HS-27A (cell line): ENCODE measurements around the gene SLC22A23.

Source experiments
- DNase-seq: peaks from one replicate; pipeline ENCODE4 v3.0.0-alpha.2; 2012; ENCODE audit warnings: low read depth, missing footprints

Gene SLC22A23

DNA sequence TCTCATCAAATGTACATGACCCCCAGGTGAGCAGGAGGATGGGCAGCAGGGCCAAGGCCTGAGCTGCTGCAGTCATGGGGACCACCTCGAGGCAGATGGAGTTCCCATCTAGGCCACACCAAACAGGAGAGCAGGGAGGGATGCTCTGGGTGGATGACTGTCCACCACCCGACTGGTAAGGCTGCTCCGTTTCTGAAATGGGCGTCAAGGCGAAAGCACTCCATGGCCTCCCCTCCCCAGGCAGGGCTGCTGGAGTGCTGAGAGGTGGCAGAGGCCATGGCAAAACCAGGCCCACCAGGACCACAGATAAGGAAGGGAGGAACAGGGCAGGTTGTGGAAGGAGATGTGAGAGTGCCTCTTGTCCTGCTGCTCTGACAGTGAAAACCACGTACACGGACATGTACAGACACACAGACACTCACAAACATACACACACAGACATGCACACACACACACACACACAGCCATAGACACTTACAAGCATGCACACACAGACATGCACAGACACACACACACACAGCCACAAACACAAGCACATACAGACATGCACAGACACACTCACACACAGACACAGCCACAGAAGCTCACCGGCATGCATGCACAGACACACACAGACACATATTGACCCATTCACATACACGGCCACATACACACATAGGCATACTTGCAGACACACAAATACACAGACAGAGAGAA, 104.9 kb downstream of the SLC22A23 start:
- no peak for DNase-seq

DNA sequence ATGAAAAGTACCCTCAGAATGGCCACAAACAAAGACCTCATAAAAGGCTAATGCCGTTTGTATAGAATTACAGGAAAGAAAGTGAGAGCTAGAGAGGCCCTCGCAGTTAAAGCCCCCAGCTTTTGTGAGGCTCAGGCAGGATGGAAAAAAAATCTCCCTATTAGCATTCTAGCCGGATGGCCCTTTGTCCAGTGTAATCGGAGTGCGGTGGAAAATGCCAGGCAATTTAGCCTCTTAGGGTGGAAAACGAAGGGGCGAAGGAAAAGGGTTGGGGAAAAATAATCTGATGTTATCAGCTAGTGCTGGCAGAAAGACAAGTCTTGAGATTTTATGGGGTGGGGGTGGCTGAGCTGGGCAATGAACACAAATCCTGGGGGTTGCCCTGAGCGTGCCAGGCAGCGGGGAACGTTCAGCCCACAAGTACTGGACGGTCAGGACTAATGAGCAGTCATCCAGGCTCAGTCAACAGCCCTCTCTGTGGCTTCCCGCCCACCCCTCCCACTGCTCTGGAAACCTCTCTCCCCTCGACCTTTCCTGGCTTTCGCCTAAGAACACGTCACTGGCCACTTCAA, 105.7 kb downstream of the SLC22A23 start:
- DNase-seq: no peak

DNA sequence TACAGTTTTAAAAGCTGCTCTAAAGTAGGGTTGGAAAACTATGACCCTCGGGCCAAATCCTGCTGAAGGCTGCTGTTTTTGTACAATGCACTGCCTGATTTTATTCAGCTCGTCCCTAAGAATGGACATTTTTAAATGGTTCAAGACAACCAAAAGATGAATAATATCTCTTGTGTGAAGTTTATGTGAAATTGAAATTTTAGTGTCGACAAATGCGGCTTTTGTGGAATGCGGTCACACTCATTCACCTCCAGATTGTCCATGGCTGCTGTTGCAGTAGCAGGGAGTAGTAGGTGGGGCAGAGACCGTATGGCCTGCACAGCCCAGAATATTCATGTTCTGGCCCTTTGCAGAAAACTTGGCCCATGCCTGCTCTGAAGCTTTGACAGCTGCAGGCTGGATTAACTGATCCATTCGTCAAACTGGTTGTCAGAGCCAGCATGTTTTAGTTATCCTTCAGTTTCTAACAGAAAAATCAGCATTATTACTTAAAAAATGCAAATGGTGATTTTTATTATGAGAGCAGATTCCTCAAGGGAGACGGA, 106.5 kb downstream of the SLC22A23 start:
- DNase-seq: no peak

DNA sequence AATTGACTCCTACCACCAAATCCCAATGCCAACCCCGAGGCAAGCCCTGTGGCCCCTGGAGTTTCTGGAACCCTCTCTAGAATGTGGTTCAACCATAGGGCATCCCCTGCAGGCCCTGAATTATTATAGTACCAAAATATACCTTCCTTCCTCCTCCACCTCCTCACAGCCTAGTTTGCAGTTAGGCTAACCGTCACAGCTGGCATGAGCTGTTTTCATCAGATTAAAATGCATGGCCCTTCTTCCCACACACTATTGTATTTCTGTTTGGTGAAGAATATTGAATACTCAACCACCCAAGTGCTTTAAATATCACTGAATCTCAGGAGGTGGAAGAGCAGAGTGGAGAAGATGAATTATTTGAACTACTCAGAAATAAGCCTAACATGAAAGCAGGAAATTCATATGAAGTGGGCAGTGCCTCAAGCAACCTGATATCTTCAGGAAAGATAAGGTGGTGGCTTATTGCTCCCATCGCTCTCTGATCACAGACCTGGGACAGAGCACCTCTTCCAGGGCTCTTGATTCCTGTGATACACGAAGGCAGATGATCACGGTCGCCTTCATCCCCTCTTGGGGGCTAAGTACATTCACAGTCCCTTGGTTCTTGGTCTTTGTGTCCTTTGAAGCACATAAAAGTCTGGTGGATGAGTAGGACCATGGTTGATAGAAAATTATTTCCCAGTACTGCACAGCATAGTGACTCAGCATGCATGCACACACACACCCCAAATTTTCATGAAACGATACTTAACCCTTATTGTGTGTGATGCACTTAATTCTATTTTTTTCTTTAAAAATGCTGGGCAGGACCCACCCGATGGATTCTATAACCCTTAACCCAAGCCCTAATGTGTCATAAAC, 107.2 kb downstream of the SLC22A23 start:
- DNase-seq: no peak

DNA sequence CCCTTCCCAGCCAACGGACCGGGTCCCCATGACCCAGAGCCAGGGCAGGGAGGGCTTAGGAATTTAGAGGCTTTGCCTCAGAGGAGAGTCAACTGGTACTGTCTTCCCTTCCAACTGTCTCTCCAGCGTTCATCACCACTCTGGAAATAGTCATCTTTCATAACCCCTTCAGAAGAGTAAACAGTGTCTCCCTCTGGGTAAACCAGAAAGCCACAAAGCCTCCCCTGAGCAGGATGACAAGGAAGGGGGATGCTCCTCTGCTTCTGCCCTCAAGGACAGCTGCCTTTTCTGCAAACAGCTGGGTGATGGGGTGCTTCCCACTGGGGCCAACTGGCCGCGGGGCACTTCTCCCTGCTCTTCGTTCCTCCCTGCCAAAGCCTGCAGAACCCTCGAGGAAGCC, 108.0 kb downstream of the SLC22A23 start:
- no peak for DNase-seq

DNA sequence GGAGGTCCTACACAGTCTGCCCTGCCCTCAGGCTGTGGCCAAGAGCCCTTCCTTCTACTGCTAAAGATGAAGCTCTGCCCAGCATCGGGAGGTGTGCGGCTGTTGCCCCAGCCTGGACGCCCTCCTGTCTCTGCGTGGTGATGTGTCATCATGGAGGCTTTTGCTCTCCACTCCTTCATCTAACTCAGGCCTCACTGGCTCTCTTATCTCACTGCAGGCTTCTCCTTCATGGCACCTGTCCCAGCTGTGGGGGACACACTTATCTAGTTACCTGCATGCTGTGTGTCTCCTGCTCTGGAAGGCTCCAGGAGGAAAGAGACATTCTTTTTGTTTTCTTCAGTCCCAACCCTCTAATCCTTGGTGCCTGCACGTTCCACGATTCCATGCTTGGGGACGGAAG, 109.0 kb downstream of the SLC22A23 start:
- no peak for DNase-seq

DNA sequence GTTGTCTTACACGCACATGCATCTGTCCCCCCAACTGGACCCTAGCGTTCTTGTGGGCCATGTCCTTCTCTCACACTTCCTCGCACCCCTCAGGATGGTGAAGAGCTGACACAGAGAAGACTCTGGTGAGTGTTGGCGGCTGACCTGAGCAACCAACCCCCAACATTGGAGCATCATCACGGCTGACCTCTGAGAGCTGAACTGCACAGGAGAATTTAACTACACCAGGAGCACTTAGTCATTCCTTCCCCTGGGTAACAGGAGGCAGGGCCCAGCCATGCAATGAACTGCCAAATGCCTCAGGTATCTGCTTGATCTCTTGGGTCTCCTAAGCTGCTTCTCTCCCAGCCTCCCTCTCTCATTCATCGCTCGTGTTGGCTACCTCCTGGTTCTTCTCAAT, 109.6 kb downstream of the SLC22A23 start:
- DNase-seq: no peak

DNA sequence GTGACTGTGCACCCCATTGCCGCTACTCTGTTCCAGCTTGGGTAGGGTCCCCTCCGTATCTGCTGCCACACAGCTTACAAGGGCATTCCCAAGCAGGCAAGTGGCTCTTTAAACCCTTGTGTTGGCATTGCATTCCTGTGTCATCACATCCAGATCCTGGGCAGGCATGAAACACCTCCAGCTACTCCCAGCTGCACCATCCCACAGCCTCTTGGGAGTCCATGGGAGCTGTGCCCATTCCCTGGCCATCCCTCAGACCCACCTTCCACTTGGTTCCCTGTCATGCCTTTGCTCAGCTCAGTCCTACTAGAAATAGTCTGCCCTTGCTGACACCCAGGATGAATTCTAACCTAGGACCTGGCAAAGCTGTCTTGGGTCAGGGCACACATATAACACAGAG, 110.4 kb downstream of the SLC22A23 start:
- no peak for DNase-seq

DNA sequence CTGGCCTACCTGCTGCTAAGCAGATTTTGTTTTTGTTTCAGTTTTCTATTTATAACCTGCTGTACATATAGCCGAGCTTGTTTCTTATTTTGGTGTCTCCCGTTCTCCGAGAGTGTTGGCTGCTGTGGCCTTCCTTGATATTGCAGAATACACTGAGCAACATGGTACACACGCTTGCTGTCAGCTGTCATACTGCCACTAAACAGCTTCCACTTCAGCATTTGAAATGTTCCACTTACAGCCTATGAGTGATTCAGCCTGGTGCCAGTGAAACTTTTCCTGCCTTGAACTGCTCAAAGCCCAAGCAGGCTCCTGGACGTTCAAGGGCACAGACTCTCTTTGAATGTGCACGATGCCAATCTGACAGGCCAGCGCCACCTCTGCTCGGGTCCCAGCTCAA, 111.0 kb downstream of the SLC22A23 start:
- no peak for DNase-seq

DNA sequence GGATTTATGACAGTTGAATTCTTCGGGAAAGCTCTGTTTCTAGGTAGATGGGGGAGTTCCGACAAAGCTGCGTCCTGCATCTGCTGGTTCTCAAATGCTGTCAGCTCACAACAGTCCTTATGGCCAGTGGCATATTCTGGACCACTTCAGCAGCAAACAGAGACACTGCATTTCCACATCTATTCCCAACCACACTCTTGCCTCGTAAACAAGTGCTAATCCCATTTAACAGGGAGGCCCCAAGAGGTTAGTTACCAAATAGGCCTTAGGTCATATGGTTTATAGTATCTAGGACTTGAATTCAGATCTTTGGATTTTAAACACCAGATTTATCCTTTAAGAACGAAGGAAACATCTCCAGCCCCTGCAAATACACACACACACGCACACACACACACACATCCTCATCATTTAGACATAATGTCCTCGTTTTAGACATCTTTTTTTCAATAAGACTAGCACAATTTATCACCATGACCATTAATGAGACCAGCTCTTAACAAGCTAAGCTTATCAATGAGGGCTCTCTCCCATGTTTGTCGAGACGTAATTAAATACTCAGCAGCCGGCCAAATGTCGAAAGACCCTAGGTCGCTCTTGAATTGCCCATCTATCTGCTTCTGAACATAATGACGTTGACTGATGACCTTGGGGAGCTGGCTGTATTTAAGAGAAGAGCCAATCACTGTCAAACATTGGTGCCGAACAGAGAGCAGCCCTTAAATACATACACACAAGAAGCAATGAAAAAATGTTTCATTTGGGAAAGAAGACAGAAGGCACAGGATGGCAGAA, 113.6 kb downstream of the SLC22A23 start:
- no peak for DNase-seq

DNA sequence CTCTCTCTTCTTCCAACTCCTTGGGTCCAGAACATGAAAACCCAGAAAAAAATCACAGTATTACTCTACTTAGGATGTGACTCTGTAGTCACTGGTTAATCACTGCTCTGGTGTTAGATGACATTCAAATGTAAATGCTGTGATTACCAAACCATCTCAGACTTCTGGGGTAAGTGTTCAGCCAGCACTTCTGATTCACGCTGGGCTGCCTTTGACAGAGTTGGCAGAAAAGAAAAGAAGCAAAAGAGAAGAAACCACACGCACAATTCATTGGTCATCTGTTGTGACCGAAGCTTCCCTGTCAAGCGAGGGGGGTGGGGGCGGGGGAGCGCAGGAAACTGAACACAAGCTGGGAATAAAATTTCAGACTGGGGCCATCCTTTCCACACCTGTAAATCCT, 115.4 kb downstream of the SLC22A23 start:
- DNase-seq: no peak

DNA sequence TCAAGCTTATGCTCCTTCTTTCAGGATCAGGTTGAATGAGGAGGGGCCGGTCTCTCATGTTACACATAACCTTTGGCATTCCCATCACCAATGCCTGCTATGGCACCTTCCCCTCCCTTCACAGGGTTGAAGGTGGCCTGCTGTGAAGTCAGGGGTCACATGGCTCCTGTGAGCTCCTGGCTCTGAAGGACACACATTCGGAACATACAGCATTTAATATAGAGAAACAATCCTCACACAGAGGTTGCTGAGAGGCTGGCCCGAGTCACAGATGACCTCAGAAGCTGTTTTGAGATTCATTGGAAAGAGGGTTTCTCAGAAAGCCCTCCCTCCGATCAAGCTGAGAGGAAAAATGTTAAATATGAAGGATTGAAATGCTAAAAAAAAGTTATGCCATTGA, 116.0 kb downstream of the SLC22A23 start:
- DNase-seq: no peak

DNA sequence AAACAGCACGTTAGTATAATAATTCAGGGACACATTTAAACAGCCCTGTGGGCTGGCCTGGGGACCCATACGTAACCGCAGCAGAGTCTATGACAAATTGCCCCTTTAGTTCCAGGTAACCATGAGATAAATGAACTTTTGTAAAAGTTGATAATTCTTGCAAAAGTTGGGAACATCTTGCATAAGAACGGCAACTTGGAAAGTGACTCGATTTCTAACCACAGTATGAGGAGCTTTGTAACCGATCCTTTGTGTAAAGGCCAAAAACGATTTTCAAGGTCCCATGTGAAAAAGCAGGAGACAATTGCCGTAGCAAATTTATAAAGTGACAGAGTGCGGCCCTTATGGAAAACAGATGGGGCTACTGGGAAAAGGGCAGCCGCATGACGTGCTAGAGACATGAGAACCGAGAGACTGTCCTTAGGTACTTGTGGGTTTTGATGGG, 116.5 kb downstream of the SLC22A23 start:
- no peak for DNase-seq

DNA sequence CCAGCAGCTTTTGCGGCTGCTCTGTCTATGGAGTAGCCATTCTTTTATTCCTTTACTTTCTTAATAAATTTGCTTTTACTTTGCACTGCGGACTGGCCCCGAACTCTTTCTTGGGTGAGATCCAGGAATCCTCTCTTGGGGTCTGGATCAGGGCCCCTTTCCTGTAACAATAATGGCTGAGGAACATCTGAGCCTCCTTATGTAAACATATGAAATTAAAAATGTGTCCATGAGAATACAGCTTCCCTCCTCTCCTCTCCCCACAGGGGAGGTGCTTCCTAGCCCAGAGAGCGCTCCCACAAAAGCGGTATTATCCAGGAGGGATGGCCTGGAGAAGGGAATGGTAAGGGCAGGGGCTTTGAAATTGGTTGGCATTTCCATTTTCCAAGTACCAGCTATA, 117.0 kb downstream of the SLC22A23 start:
- no peak for DNase-seq

DNA sequence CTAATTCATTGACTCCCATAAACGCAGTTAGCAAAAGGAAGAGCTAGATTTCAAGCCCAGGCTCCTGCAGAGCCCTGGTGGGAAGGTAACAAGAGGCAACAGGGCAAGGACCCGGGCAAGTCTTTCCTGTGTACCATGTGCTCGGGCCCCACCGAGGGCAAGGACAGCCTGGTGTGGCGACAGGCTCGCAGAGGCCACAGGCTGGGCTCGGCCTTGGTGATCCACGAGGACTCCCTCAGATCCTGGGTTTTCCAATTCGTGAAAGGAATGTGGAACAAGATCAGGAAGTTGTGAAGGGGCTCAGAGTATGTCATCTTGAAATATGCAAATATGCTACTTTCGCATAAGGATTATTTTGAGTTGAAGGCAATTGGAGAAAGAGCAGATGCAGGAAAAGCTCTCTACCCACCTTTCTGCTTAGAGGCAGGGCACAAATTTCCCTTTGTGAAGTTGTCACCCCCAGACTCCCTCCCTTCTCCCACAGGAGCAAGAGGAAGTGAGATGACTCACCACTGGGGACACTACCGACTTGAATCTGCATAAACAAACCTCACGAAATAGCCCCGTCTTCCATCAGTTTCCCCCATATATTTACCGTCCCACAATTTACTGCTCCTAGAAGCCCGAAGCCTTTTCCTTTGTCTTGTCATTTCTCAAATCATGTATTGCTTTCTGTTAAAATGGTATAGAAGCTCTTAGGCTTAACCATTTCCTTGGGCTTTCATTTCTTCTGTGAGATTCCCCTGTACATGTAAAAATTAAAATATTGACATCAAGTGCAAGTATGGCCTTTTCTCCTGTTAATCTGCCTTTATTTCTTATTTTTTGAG, 119.1 kb downstream of the SLC22A23 start:
- DNase-seq: no peak

DNA sequence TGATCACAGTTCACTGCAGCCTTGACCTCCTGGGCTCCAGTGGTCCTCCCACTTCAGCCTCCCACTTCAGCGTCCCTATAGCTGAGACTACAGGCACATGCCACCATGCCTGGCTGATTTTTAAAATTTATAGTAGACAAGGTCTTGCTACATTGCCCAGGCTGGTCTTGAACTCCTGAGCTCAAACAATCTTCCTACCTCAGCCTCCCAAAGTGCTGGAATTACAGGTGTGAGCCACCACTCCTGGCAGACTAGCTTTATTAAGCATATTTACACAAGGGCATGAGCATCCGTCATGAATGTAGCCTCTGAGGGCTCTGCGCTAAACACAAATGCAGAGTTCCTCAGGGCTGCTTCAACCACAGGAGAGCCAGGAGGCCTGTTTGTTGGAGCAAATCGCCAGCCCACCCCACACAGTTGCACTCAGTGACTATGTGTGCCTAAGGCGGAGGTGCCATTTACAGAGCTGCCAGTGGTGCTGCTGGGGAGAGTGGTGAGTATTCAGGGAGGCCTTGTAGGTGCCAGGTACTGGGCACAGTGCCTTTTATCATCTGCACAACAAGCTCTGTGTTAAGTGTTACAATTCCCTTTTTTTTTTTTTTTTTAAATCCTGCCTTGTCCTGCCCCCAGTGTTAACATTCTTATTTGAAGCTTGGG, 119.9 kb downstream of the SLC22A23 start:
- no peak for DNase-seq

DNA sequence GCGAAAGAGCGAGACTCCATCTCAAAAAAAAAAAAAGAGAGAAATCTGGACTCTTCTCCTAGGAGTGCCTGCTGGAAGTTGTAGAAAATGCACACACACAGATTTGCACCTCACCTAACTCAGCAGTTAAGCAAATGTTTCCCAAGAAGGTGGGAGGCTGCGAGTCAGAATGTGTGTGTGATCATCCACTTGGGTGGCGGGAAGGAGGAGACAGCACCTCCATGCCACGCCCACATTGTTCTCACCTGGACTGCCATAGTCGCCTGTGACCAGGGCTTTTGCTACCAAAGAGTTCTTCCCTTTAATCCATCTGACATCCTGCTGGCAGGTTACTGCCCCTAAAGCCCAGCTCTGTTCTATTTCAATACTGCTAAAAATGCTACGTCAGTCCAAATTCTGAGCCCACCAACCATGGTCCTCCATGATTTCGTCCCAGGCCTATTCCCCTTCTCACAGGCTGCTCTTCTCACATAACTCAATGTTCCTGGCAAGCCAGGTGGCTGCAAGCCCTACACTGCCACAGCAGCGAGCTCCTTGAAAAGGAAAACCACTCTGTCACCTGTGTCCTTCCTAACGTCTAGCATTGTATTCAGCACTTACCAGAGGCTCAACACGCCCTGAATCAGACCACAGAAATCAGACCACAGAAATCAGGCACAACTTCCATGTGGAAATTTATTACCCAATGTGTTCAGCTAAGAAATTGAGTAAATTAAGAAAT, 120.6 kb downstream of the SLC22A23 start:
- DNase-seq: no peak

DNA sequence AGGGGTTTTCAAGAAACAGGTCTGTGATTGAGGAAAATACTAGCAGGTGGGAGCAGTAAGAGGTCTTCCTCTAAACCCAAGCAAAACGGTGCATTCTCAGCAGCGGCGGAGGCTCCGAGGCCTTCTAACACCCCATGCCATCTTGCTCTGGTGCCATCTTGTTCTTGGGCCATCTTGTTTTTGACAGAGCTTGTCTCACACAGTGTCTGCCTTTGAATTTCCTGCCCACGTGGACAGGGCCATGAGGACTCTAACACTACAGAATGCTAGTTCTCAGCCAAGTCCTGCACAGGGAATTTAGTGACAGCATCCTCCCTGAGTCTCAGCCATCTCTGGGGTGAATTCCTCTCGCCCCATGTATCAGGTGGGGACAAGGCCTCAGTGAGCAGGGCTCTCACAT, 121.7 kb downstream of the SLC22A23 start:
- DNase-seq: no peak

DNA sequence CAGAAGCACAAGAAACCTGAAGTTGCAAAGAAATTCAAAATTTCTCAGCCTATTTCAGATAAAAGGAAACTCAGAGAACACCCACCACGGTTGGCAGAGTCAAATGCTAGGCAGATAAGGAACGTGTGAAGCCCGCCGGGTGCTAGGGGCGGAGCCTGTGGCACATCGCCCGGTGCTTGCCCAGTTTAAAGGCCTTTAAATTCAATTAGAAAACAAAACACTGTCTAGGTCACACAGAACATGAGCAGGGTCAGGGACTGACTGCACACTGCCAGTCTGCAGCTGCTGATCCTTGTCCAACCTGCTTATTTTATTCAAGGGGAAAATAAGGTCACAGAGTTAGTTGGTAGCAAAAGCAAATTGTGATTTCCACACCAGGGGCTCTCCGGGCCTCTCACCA, 122.3 kb downstream of the SLC22A23 start:
- no peak for DNase-seq

DNA sequence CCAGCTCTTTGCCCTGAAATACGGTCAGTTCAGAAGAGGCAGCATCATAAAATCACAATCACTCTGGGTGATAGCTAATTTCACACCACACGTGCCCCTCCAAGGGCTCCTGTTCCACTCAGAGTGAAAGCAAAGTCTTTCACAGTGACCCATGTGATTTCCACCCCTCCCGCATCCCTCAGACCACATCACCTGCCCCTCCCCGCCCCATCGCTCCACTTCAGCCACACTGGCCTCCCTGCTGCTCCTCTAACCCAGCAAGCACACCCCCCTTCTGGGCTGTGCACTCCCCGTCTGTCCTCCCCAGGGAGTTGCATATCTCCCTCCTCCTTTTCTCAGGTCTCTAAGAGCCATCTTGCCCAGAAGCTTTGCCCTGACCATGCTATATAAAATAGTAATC, 123.6 kb downstream of the SLC22A23 start:
- no peak for DNase-seq
